Epithelial cell of esophagus (primary cell): Measurements from ENCODE around the gene ACBD6.

Experiments
- DNase-seq: peaks from one replicate; pipeline ENCODE4 v3.0.0; 2010; ENCODE audit warnings: low read depth
- H3K4me3 ChIP-seq: 2 replicates; pipeline ENCODE4 v1.5.1; 2011; ENCODE audit warnings: mild to moderate bottlenecking, low read length, control low read depth
- TF ChIP-seq, protein P1 (sequence below): IDR thresholded peaks from 2 replicates; pipeline ENCODE4 v1.5.1; 2011; ENCODE audit warnings: low read depth, mild to moderate bottlenecking, low read length, control low read depth, inconsistent platforms; ENCODE audit not compliant: insufficient read depth; ENCODE audit errors: missing control alignments

Gene ACBD6

GRCh38 chr1:180281490-180281889 lies 220.9 kb downstream of the ACBD6 start:
- H3K4me3 ChIP-seq: no peak overlapping the region
- TF ChIP-seq, protein P1, sequence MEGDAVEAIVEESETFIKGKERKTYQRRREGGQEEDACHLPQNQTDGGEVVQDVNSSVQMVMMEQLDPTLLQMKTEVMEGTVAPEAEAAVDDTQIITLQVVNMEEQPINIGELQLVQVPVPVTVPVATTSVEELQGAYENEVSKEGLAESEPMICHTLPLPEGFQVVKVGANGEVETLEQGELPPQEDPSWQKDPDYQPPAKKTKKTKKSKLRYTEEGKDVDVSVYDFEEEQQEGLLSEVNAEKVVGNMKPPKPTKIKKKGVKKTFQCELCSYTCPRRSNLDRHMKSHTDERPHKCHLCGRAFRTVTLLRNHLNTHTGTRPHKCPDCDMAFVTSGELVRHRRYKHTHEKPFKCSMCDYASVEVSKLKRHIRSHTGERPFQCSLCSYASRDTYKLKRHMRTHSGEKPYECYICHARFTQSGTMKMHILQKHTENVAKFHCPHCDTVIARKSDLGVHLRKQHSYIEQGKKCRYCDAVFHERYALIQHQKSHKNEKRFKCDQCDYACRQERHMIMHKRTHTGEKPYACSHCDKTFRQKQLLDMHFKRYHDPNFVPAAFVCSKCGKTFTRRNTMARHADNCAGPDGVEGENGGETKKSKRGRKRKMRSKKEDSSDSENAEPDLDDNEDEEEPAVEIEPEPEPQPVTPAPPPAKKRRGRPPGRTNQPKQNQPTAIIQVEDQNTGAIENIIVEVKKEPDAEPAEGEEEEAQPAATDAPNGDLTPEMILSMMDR: no peak
- no peak for DNase-seq

DNA sequence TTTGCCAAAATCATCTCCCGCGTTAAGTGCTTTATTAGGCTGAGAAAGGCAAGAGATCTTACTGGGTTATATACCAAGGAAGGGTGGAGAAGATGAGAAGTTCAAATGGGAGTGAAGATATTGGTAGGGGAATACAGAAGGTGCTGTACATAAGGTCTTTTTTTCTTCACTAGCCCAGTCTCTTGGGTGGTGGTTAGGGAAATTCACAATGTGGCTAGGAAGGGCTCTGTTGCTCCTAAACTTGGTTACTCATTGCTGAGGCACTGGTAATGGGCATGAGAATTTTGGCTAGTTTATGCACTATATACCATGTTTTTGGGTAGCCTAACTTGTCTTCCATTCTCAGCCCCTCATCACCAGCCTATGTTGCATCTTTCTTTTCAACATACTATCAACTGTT lies 221.8 kb downstream of the ACBD6 start:
- no peak for DNase-seq
- no peak overlapping the region for H3K4me3 ChIP-seq
- TF ChIP-seq, protein P1: no peak

GRCh38 chr1:180279651-180280050 lies 222.7 kb downstream of the ACBD6 start:
- H3K4me3 ChIP-seq: no peak overlapping the region
- no peak for DNase-seq
- TF ChIP-seq, protein P1: no peak

GRCh38 chr1:180278596-180279395 lies 223.6 kb downstream of the ACBD6 start:
- DNase-seq: no peak
- no peak overlapping the region for H3K4me3 ChIP-seq
- TF ChIP-seq, protein P1: no peak

DNA sequence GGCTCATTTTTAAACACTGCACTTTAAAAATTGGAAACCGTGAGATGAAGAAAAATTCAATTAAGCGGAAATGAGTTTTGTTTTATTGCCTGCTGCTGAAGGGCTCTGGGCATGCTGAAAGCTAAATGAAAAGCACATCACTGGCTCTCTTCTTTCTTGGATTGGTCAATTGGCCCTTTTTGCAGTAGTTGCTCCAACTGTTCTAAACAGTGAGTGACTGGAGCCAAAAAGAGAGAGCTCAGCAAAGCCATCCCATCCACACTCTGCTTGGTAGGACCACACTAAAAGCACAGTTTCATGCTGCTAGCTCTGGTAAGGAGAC lies 224.2 kb downstream of the ACBD6 start:
- no peak for DNase-seq
- TF ChIP-seq, protein P1: no peak
- H3K4me3 ChIP-seq: no peak overlapping the region

DNA sequence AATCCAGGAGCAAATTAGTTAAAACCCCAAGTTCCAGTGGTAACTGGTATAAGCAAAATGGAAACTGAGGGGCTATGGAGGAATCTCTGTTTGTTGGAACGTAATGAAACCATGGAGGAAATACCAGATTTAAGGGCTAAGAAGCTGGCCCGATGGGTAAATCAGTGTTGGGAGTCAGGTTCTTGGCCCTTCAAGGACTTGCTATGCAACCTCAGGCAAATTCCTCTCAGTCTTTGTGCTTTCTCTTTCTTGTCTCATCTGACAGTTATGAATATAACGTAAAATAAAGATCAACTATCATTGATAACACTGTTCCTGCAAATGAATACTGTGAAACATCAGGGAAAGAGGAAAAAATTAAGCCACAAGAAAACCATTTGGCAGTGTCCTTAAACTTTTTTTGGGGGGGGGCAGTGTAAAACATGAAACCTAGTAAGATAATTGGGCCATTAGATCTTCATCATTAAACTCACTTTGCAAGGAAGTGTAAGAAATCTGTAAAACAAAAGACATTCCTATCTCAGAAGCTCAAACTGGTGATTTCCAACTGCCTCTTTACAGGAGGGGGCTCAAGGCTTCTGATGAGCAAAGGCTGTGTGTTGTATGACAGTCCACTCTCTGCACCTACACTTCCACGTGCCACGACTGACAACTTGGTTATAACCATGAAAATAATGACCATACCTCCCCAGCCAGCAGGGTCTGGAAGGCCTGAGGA lies 224.7 kb downstream of the ACBD6 start:
- TF ChIP-seq, protein P1: no peak
- H3K4me3 ChIP-seq: no peak overlapping the region
- DNase-seq: no peak
